ENCODE data around the gene SPINK2.

DNA sequence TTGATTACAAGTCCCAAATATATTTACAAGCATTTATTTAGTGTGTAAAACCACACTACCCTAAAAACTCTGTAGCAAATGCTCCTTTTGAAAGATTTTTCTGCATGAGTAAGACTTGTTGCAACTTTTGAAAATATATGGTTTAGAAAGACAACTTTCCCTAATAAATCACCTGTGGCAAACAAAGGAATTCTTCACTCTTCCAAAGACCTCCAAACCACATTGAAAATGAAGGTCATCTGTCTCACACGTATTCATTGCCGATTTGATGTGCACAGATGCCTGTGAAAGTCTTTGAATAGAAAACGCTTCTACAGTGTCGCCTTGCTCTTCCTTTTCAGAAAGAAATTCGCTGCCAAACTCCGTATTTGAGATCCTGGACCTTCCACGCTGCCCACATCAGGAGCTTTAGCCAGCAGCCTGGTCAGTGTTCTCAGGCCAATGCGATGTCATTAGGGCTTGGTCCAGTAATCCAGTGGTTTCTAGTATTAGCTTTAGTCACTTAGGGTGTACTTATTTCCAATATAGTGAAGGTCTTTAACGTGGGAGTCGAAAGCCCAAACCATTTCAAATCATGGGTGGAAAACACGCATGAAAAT lies 22.2 kb downstream of the SPINK2 start:
- TF ChIP-seq, protein P1, sequence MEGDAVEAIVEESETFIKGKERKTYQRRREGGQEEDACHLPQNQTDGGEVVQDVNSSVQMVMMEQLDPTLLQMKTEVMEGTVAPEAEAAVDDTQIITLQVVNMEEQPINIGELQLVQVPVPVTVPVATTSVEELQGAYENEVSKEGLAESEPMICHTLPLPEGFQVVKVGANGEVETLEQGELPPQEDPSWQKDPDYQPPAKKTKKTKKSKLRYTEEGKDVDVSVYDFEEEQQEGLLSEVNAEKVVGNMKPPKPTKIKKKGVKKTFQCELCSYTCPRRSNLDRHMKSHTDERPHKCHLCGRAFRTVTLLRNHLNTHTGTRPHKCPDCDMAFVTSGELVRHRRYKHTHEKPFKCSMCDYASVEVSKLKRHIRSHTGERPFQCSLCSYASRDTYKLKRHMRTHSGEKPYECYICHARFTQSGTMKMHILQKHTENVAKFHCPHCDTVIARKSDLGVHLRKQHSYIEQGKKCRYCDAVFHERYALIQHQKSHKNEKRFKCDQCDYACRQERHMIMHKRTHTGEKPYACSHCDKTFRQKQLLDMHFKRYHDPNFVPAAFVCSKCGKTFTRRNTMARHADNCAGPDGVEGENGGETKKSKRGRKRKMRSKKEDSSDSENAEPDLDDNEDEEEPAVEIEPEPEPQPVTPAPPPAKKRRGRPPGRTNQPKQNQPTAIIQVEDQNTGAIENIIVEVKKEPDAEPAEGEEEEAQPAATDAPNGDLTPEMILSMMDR (conservative IDR thresholded peaks at IDR 0.05) = no peak
- TF ChIP-seq ZFX (IDR thresholded peaks at IDR 0.05) = no peak
